Neural progenitor cell (in vitro differentiated cells): ENCODE measurements around the gene RPL7A.

Source experiments
- EZH2 ChIP-seq: fragments of 200-600 bp; sonication (generic); IDR thresholded peaks from 2 replicates; pipeline ENCODE4 v1.6.1; 2017; ENCODE audit warnings: antibody characterized with exemption, mild to moderate bottlenecking, moderate library complexity
- EZH2phosphoT487 ChIP-seq: fragments of 200-600 bp; sonication (generic); IDR thresholded peaks from 2 replicates; pipeline ENCODE4 v1.6.1; 2017; ENCODE audit warnings: antibody characterized with exemption
- TF ChIP-seq, protein P1 (sequence below): fragments of 200-600 bp; sonication (generic); IDR thresholded peaks from 2 replicates; pipeline ENCODE4 v1.5.1; 2017; ENCODE audit warnings: antibody characterized with exemption, mild to moderate bottlenecking

DNA sequence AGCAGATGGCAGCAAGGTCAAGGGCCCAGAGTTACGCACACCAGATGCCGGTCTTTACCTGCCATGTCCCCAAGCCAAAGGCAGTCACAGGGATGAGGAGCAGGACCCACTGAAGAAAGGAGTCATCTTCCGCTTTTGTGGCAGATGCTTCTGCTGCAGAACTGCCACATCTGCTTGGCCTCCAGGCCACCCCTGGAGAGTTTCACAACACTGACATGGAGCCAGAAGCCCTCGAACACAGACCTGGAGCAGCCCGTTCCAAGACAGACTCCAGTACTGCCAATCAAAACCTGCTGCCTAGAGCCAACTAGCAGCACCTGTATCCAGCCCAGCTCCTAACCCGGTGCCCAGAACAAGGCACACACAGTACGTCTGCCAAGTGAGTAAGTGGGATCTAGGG is 6.7 kb downstream of the RPL7A start:
- TF ChIP-seq, protein P1, sequence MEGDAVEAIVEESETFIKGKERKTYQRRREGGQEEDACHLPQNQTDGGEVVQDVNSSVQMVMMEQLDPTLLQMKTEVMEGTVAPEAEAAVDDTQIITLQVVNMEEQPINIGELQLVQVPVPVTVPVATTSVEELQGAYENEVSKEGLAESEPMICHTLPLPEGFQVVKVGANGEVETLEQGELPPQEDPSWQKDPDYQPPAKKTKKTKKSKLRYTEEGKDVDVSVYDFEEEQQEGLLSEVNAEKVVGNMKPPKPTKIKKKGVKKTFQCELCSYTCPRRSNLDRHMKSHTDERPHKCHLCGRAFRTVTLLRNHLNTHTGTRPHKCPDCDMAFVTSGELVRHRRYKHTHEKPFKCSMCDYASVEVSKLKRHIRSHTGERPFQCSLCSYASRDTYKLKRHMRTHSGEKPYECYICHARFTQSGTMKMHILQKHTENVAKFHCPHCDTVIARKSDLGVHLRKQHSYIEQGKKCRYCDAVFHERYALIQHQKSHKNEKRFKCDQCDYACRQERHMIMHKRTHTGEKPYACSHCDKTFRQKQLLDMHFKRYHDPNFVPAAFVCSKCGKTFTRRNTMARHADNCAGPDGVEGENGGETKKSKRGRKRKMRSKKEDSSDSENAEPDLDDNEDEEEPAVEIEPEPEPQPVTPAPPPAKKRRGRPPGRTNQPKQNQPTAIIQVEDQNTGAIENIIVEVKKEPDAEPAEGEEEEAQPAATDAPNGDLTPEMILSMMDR = no peak
- TF ChIP-seq EZH2phosphoT487 (no peak), EZH2 (no peak)
